Measurements from ENCODE around the gene CNNM1.

CNNM1 gene

DNA sequence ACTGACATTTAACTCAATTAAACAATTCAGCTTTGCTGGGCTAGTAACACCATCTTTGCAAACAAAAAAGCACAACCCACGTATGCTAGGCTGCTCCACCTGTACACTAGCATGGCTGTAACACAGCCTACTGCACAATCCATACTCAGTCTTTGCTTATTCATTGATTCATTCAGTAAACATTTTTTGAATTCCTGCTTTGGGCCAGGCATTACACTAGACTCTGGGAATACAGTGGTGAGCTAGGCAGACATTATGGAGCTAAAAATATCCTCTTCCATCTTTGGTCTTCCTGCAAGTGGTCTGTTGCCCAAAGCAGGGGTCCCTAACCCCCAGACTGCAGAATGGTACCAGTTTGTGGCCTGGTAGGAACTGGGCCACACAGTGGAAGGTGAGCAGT, 9.9 kb downstream of the CNNM1 start:
- no peak for DNase-seq

DNA sequence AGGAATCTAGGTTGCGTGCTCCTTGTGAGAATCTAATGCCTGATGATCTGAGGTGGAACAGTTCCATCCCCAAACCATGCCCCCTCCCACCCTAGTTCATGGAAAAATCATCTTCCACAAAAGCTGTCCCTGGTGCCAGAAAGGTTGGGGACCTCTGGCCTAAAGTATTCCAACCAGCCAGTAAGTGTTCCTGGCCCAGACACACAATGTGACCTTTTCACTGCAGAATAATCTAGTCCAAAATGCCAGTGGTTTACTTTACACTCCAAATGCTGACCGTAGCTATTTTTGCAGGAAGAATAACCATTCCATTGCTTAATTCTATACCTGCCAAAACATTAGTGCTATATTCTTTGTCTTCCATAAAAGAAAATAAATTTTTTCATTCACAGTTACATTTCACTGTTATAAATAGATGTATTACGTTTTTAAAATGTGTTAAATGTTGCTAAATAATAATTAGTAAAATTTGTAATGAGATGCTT, 10.4 kb downstream of the CNNM1 start:
- no peak for DNase-seq

DNA sequence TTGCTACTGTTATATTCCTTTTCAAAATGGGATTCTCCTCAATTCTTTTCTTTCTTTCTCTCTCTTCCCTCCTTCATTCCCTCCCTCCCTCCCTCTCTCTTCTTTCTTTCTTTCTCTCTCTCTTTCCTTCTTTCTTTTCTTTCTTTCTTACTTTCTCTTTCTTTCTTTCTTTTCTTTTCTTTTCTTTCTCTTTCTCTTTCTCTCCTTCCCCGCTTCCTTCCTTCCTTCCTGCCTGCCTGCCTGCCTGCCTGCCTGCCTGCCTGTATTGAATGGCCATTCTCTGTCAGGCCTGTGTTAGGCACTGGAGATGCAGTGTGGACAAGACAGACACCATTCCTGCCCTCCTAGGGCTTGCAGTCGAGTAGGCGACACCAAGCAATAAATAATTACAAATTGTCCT, 11.5 kb downstream of the CNNM1 start:
- DNase-seq = no peak

DNA sequence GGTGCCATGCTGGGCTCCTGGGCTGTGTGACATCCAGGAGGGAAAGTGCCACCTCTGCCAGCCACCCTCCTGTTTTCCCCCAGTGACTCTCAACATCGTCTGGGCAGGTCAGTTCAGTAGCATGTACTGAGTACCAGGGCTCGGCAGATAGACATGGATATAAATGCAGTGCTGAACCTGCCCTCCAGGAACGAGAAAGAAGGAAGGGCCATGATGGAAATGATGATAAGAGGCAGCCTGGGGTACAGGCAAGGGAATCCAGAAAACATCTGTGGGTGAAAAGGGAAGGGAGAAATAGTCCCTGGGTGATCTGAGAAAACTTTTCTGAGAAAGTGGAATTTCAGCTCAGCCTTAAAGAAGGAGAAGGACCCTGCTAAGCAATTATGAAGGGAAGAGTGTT, 12.1 kb downstream of the CNNM1 start:
- no peak for DNase-seq

DNA sequence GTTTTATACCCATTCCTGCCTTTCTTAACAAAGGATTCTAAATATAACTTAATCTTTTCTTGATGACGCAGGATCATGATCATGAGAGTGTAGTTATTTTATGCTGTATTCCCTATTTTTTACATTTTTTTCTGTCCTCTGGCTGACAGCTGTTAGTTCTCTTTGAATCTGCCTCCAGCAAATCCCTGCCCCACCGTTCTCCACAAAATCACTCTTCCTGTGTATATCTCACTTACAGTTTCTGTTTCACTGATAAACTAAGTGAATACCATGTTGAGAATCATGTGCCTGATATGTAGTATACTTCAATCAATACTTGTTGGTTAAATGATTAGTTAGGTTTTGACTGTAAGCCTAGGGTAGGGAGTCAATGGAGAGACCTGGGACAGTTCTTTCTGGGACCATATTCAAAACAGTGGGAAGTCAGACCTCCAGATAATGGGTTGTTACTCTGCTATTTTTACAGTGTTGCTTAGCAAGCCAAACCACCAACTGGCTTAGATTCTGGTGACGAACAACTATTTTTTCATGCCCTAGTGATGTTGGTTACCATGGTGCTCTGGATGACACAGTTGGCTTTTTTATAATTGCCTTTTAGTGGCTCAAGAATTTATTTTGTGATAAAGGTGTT, 12.8 kb downstream of the CNNM1 start:
- no peak for DNase-seq

DNA sequence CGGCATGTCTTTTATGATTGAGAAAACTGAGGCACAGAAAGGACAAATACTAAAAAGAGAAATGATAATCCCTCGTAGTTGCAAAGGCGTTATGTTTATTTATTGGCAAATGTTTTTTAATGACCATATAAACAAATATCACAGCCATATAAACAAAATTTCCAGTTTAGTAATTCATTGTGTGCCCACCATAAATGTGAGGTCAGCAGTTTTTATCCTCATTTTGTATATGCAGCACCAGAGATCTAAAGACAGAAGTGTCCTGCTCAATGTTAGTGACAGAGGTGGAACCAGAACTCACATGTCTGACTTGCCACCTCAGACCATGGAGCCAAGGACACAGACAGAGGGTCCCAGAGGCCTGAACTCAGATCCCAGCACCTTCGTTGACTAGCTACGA, 14.1 kb downstream of the CNNM1 start:
- no peak for DNase-seq

DNA sequence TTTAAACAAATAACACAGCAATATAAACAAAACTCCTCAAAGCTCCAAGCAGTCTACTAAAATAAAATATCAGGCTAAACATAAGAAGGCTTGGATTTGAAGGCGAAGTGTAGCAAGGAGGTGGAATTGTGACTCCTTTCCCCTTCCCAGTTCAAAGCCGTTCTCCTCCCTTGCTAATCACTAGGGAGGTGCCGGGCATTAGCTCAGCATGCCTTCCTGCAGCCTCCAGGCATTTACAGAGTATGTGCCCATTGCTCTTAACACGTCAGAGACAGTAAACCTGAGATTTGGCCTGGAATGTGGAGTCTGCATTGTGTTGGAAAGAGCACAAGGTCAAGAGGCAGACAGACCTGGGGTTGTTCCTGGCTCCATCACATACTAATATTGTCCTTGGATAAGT, 15.6 kb downstream of the CNNM1 start:
- no peak for DNase-seq

DNA sequence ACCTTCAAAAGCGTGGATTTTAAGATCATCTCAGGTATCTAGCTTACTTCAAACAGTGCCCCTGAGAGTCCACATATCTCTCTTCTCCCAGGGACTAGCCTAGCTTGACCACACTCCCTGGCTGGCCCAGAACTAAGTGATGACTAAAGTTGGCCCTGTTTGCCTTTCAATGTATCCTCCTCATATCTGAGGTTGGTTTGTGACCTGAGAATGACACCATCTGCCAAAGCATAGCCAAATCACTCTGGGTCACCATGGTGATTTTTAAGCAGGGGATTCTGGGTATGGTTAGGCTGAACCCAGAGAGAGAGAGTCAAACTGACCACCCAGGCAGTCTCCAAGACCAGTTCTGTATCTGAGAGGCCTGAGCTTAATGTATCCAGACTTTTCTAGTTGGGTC, 16.2 kb downstream of the CNNM1 start:
- no peak for DNase-seq

DNA sequence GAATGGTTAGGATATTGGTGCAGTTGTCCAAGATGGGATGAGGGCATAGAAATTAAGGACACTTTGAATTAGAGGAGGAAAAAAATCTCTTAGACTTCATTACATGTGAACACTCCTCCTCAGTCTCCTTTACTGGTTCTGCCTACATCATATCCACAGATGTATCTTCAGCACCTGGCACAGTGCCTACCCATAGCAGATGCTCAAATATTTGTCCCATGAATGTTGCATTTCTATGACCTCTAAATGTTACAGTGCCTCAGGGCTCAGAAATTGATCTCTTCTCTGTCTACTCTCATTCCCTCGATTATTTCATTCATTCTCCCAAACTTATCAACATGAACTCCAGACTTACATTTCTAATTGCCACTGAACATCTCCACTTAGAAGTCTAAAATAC, 17.1 kb downstream of the CNNM1 start:
- no peak for DNase-seq

DNA sequence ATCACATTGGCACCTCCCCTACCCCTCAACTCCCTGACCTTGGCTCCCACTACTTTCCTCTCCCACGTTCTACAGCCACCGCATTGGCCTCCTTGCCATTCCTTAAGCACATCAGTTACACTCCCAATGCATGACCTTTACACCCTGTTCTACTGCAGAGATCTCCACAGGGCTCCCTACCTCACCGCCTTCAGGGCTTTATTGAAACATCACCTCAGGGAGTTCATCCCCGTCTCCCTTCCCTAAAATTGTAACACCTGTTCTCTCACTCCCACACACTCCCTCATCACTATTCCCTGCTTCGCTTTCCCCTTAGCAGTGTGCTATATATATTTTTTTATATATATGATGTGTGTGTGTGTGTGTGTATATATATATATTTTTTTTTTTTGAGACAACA, 18.5 kb downstream of the CNNM1 start:
- DNase-seq = no peak

DNA sequence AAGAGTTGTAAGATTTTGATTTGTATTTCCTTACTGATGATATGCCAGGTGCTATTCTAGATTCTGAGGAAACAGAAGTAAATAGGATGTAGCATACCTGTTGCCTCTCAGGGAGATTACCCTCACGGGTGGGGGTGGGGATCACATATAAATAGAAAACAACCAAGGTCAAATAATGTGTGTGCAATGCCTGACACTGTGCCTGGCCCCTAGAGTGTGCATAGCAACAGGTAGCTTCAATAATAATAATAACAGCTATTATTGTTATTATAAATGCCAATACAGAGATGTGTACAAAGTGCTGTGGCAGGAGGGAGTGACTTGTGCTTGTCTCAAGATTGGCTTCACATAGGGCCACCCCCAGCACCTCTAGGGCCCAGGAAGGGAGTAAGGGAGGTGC, 24.0 kb downstream of the CNNM1 start:
- DNase-seq = no peak

DNA sequence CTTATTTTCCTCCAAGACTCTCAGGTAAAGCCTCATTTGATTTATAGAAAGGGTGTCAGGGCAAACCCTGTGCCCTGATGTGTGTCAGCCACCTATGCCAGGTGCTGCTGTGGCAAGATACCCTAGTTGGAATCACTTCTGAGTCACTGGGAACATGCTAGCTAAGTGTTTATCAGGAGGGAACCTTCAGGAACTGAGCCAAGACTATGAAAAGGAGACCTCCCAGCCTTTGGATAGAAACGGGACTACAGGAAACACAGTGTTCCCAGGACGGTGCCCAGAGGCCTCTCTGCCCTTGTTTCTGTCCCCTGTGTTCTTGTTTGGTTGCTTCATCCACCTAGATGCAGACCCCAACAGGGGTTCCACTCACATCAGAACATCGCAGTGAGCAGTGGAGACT, 28.5 kb downstream of the CNNM1 start:
- DNase-seq = no peak

DNA sequence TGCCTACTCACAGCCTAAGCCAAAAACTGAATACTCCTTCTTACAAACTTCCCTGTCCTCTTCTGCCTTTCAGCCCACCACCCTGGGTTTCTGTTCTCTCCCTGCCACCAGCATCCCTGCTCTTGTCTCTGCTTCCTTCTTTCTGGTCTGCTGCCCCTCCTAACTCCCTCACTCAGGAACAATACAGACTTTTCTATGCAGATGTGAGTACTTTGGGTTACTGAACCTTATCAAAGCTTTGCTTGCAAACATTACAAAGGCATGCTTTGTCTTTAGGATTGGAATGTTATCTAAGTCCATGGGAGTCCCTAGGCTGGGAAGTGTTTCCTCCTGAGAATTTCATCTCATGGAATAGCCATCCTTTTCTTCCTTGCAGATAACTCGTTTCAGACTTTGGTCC, 28.9 kb downstream of the CNNM1 start:
- DNase-seq = no peak

DNA sequence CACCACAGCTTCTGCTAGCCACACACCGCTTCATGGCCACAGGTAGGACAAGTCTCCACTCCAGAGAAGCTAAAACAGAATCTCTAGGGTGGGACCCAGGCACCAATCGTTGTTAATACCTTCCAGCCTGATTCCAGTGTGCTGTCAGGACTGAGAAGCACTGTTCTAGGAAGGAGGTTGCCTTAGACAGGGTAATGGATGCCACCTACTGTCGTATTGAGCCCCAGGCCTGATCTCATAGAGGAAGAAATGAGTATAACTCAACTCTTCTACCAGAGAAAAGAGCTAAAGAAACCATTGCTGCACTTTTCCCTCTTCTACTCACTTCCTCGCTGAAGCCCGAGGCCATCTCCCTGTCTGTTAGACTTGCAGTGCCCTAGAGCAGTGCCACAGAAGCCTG, 31.8 kb downstream of the CNNM1 start:
- no peak for DNase-seq

DNA sequence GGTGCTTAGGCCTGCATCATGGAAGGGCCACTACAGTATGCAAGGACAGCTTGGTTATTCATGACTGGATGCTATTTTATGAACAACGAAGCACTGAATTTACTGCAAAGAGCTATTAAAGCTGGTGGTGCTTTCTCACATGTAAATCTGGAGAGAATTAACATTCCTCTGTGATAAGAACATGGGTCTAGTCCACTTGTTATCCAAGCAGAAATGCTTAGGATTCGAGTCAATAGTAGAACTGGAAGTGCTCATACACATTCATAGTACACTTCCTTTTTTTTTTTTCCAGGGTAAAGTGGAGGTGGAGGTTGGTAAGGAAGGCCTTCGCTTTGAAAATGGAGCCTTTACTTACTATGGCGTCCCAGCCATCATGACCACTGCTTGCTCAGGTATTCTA, 35.0 kb downstream of the CNNM1 start:
- DNase-seq = no peak

DNA sequence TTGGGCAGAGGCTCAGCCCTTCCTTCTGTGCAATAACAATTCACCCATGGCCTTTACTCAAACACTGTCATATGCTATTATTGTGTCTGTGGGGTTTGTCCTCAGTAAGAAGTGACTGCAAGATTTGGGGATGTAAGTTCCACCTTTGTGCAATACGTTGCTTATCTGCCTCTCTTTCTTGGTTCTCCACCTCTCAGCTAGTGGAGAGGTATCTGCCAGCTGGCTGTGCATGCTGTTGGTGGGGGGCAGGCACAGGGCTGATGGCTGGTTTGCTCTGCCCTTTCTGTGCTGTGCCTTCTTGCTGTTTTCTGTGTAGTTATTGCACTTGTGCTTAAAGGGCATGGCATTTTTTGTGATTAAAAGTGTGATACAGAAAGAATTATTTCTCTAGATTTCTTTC, 36.2 kb downstream of the CNNM1 start:
- DNase-seq = no peak

DNA sequence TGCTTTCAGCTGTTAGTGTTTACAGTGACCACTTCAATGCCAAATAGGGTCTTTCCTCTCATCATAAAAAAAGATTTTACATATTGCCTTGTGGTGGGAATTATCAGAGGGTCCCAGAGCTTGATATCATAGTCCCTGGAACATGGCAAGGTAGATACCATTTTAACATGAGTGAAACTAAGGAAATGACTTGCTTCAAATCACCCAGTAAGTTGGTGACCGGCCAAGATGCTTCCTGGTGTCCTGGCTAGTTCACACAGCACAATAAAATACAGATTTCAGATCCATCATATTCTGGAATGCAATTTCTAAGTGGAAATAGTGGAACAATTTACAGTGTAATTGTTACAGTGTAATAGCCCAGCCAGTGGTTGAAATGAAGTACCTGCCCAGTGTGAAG, 36.6 kb downstream of the CNNM1 start:
- no peak for DNase-seq

DNA sequence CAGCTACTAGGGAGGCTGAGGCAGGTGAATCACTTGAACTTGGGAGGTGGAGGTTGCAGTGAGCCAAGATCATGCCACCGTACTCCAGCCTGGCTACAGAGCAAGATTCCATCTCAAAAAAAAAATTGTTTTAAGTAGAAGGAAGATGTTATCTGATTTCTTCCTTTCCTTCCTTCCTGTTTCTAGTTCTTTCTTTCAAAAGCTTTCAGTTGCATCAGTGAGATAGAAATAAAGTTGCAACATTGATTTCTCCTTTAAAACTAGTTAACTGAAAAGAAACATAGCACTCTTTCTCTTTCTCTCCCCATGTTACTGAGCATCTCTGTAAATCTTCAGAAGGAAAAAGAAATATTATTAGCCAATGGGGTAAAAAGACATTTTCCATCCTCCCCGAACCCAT, 37.5 kb downstream of the CNNM1 start:
- no peak for DNase-seq

DNA sequence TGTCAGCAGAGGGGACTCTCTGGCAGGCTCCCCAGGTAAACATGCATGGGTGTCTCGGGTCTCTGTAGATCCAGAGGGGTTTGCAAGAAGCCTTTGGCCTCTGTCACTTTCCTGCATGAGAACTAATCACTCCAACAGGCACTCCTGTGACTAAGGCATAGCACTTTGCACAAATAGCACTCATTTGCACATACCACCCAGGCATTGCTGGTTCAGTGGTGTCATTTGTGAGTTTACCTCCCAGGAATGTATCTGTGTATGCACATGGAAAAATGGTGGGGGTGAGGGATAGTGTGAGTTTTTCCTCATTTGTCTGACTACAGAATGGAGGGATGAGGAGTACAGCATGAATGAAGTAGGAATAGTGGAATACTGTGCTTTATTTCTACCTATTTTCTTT, 39.5 kb downstream of the CNNM1 start:
- no peak for DNase-seq

DNA sequence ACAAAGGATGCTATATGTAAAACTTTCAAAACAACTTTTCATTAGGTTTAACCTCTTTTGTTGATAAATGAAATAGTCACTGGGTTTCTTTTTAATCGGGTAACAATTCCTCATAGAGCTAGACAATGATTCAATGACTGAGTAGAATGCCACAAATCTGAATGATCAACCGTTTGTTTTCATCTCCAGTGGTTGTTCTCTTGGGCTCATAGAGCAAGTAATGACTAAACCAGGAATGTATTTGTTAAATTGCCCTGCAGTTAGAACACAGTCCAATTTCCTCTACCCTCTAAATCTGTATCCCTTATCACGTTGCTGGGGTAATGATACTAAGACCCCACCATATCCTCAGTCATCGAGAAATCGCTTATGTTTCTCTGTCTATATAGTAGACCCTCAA, 40.0 kb downstream of the CNNM1 start:
- no peak for DNase-seq

DNA sequence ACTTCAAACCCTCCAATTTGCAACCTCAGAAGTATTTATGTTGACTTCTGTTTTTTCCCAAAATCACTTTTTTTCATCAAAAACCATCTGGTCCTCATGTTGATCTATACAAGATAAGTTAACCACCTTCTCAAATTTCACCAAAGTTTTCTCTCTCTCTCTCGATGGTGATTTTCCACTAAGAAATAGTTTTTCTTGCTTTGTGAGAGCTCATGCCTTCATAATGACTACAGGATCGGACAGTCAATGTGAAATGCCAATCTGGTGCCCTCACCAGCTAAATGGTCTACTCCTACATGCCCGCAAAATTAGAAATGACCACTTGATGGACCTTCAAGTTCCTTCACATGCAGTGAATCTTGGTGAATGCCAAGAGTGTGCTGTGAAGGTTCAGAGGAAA, 40.4 kb downstream of the CNNM1 start:
- no peak for DNase-seq

DNA sequence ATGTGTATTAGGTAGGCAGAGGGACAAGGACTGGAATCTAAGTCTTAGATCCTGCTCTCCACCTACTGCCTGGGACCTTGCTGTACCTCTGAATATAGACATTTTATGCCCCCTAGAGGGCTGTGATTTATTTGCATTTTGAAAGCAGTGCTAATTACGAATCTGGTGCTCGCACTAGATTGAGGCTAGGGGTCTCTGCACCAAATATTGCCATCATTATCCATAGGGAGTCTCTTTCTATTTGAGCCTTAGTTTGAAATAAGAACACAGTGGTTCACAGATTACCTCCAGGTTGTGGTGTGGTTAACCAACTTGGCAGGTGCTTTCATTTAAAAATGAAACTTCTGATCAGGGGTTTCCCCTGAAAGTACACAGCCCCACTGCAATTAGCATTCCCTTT, 41.8 kb downstream of the CNNM1 start:
- DNase-seq = no peak

DNA sequence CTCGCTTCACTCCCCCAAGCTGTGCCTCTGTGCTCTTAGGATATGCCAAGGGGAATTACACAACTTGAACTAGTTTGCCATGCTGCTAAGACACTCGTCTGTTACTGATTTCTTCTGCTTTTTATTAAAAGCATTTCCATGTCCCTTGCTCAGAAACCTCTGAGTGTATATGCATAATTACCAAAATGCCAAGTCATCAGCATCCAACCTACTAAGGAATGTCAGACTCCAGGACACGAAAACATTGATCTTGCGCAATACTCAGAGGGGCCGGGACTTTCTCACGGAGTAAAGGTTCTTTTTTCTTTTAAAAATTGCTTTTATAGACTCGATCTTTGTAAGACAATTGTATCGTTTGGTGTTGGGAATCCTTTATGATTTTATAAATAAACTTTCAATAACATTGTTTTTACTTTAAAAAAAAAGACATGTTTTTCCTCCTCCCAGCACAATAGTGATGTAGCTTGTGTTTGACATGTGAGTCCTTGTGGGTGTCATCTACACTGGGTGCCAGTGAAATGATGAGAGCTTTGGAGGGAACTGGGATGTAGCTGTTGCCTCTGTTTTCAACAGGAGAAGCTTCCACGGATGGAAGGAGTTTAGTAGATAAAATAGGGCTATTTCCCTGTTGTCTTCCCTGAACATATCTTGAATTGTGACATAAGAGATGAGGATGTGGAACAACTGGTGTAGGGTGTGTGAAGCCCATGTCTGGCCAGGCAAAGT, 43.6 kb downstream of the CNNM1 start:
- DNase-seq = no peak

DNA sequence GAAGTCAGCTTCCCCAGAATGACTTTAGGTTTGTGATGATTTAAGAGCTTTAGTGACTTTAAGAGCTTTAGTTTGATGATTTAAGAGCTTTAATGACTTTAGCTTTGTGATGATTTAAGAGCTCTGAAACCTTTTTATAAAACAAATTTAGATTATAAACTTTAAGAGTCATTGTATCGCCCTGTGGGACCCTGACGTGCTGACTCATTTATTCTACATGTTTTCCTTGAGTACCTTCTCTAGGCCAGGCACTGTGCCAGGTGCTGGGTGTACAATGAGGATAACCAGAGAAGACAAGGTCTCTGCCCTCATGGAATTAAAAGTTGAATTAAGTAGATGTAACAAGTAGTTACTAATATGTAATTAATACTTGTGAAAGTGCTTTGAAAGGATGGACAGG, 45.4 kb downstream of the CNNM1 start:
- no peak for DNase-seq

DNA sequence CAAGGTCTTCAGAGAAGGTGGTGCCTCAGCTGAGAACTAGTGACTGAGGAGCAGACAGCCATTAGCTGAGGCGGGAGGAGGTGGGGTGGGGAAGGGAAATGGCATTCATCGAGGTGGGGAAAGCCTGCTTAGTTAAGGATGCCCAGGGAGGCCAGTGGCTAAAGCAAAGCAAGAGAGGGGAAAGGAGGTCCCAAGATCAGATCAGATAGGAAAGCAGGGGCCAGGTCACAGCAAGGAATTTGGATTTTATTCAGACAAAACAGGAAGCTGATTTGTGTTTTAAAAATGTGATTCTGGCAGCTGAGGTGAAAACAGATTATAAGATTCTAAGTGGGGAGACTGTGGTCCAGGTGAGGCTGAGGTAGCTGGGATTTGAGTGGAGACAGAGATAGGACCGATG, 45.8 kb downstream of the CNNM1 start:
- no peak for DNase-seq
